LoVo (cell line): Measurements from ENCODE around the gene URB2.
"Not testable (repeated sequence)": the region's sequence is repeated elsewhere in the genome, so short reads cannot be mapped to it uniquely, and the experiment has no call there.

Experiments used
- DNase-seq: peaks from one replicate; pipeline ENCODE4 v3.0.0-alpha.2; 2016; ENCODE audit warnings: low spot score

Gene URB2

GRCh38 chr1:229693129-229693900 is 67.3 kb downstream of the URB2 start:
- DNase-seq, result no peak

GRCh38 chr1:229694053-229694693 is 68.1 kb downstream of the URB2 start:
- DNase-seq, result no peak

GRCh38 chr1:229696385-229696784 is 70.3 kb downstream of the URB2 start:
- DNase-seq, result no peak

GRCh38 chr1:229699613-229700267 is 73.7 kb downstream of the URB2 start:
- no peak for DNase-seq

- DNase-seq, result no peak
Observed at GRCh38 chr1:229704157-229704556, 78.1 kb downstream of the URB2 start.

GRCh38 chr1:229705152-229705551 is 79.1 kb downstream of the URB2 start:
- not testable (repeated sequence) for DNase-seq

GRCh38 chr1:229707127-229707526 is 81.1 kb downstream of the URB2 start:
- DNase-seq, result not testable (repeated sequence)

GRCh38 chr1:229709500-229710013 is 83.5 kb downstream of the URB2 start:
- DNase-seq, result no peak
